K562 (cell line): Measurements from ENCODE around the gene ZFP57. TPM values are rescaled to one million over a fixed set of nuclear protein-coding genes. Genes with fewer than 3 reads are reported as not detected.

Experiments used
- E2F6 ChIP-seq, 2 experiments: IDR thresholded peaks; 2 replicates each; pipeline ENCODE4 v1.6.1; 2011; ENCODE audit warnings: borderline replicate concordance in 1 of 2, control low read depth in 1 of 2, low read depth in 1 of 2, low read length in 1 of 2, mild to moderate bottlenecking in 1 of 2, mixed read lengths in 1 of 2, moderate library complexity in 1 of 2; ENCODE audit not compliant: insufficient read depth in 1 of 2, insufficient read length in 1 of 2, poor library complexity in 1 of 2, severe bottlenecking in 1 of 2; ENCODE audit errors: extremely low read depth in 1 of 2
- EP400 ChIP-seq: fragments of 450-650 bp; IDR thresholded peaks from 2 replicates; pipeline ENCODE4 v1.6.1; 2017; ENCODE audit warnings: antibody characterized with exemption, mild to moderate bottlenecking, moderate library complexity
- MCM3 ChIP-seq: fragments of 450-650 bp; IDR thresholded peaks from 2 replicates; pipeline ENCODE4 v1.6.1; 2016
- NR3C1 ChIP-seq: sonication (generic); formaldehyde crosslinking; IDR thresholded peaks from 2 replicates; pipeline ENCODE4 v1.8.1; 2022; ENCODE audit warnings: missing genetic modification reagents
- REST ChIP-seq, 2 experiments: fragments of 450-650 bp; formaldehyde crosslinking in 1 of 2; IDR thresholded peaks; 2 replicates each; pipeline versions ENCODE4 v1.4.0 to v1.6.1; 2014 to 2020; ENCODE audit warnings: mild to moderate bottlenecking in 2 of 2, borderline replicate concordance in 1 of 2, low read depth in 1 of 2
- TRIM28 ChIP-seq: fragments of 450-650 bp; IDR thresholded peaks from 2 replicates; pipeline ENCODE4 v1.6.1; 2017
- ZC3H4 ChIP-seq: sonication (generic); formaldehyde crosslinking; IDR thresholded peaks from 2 replicates; pipeline ENCODE4 v1.9.0; 2021; ENCODE audit warnings: missing genetic modification reagents, borderline replicate concordance
- ZFP36 ChIP-seq: fragments of 150-350 bp; IDR thresholded peaks from 2 replicates; pipeline ENCODE4 v1.6.1; 2018; ENCODE audit warnings: low read length, low read depth; ENCODE audit not compliant: partially characterized antibody
- ZNF507 ChIP-seq: conservative IDR thresholded peaks from 2 replicates; pipeline ENCODE4 v1.6.1; 2017; ENCODE audit warnings: missing genetic modification characterization, missing compliant biosample characterization
- polyA plus RNA-seq, 8 experiments: library from polyadenylated mRNA; depleted of rRNA in 4 of 8; stranded (reverse) in 5 of 8; unstranded in 3 of 8; fragments of >200 nt; fragmentation: Nextera tagmentation in 2 of 8; fragmentation: Illumina TruSeq in 1 of 8; extraction: Ambion mirVana in 2 of 8; extraction: Trizol in 1 of 8; gene quantifications; 2 replicates each; pipeline versions ENCODE4 v1.2.1 to v1.2.3, GENCODE V29; 2011 to 2014; ENCODE audit warnings: inconsistent platforms in 1 of 8, missing spikeins in 1 of 8
- total RNA-seq, 7 experiments: library from RNA; depleted of rRNA in 6 of 7; stranded (reverse); fragments of >200 nt in 6 of 7; fragmentation: Illumina TruSeq in 2 of 7; extraction: Trizol in 2 of 7; gene quantifications; 2 replicates each; pipeline versions ENCODE4 v1.2.1 to v1.2.3, GENCODE V29; 2011 to 2021; ENCODE audit warnings: low replicate concordance in 1 of 7
- TF ChIP-seq, protein P1 (sequence below): sonication (generic); formaldehyde crosslinking; IDR thresholded peaks from 2 replicates; pipeline ENCODE4 v1.8.0; 2022; ENCODE audit warnings: mild to moderate bottlenecking, low read depth, missing genetic modification reagents
- TF ChIP-seq, protein P2 (sequence below): fragments of 450-650 bp; conservative IDR thresholded peaks from 2 replicates; pipeline ENCODE4 v1.6.1; 2016; ENCODE audit warnings: missing genetic modification characterization, low read depth, mild to moderate bottlenecking, missing compliant biosample characterization, moderate library complexity
- TF ChIP-seq, protein P3 (sequence below): fragments of 250-450 bp; sonication (Bioruptor Pico); IDR thresholded peaks from 2 replicates; pipeline ENCODE4 v1.8.0; 2022; ENCODE audit warnings: inconsistent platforms

Gene ZFP57
- total and polyA plus RNA-seq, 9 of the 15 experiments (the other 6 are each of a cell fraction or from before 2014, with no cell fraction given): 0.04 to 0.28 (median 0.13) TPM

GRCh38 chr6:29631209-29631810 is 49.6 kb downstream of the ZFP57 start (continued):
- no peak for TF ChIP-seq REST (IDR thresholded peaks at IDR 0.05; ENCODE audit: borderline replicate concordance)
- TF ChIP-seq REST (CRISPR knock-in tag; IDR thresholded peaks at IDR 0.05; ENCODE audit: low read depth): peak; percentile 33; the same call in 1 of the 2 replicates
- no peak for TF ChIP-seq ZC3H4 (CRISPR knock-in tag)
- TF ChIP-seq E2F6 (IDR thresholded peaks at IDR 0.05; ENCODE audit: borderline replicate concordance in 1 of 2, extremely low read depth in 1 of 2, insufficient read depth in 1 of 2, insufficient read length in 1 of 2, low read depth in 1 of 2, low read length in 1 of 2, poor library complexity in 1 of 2, severe bottlenecking in 1 of 2): peak in 1 of 2 experiments; percentile 8
- no peak for TF ChIP-seq ZNF507 (tag)
- TF ChIP-seq, protein P1, sequence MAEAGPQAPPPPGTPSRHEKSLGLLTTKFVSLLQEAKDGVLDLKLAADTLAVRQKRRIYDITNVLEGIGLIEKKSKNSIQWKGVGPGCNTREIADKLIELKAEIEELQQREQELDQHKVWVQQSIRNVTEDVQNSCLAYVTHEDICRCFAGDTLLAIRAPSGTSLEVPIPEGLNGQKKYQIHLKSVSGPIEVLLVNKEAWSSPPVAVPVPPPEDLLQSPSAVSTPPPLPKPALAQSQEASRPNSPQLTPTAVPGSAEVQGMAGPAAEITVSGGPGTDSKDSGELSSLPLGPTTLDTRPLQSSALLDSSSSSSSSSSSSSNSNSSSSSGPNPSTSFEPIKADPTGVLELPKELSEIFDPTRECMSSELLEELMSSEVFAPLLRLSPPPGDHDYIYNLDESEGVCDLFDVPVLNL (CRISPR knock-in tag): no peak
- TF ChIP-seq TRIM28: no peak
- TF ChIP-seq NR3C1 (CRISPR knock-in tag): no peak
- TF ChIP-seq, protein P2, sequence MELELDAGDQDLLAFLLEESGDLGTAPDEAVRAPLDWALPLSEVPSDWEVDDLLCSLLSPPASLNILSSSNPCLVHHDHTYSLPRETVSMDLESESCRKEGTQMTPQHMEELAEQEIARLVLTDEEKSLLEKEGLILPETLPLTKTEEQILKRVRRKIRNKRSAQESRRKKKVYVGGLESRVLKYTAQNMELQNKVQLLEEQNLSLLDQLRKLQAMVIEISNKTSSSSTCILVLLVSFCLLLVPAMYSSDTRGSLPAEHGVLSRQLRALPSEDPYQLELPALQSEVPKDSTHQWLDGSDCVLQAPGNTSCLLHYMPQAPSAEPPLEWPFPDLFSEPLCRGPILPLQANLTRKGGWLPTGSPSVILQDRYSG (tag): no peak
- TF ChIP-seq ZFP36: peak; percentile 5
- TF ChIP-seq EP400: peak; percentile 45; the same call in 1 of the 2 replicates
- TF ChIP-seq, protein P3, sequence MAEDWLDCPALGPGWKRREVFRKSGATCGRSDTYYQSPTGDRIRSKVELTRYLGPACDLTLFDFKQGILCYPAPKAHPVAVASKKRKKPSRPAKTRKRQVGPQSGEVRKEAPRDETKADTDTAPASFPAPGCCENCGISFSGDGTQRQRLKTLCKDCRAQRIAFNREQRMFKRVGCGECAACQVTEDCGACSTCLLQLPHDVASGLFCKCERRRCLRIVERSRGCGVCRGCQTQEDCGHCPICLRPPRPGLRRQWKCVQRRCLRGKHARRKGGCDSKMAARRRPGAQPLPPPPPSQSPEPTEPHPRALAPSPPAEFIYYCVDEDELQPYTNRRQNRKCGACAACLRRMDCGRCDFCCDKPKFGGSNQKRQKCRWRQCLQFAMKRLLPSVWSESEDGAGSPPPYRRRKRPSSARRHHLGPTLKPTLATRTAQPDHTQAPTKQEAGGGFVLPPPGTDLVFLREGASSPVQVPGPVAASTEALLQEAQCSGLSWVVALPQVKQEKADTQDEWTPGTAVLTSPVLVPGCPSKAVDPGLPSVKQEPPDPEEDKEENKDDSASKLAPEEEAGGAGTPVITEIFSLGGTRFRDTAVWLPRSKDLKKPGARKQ (CRISPR knock-in tag): no peak
- no peak for TF ChIP-seq MCM3
